Effector CD4-positive, alpha-beta T cell (primary cell): ENCODE data around the gene CEP112.
"Not testable (repeated sequence)": the region's sequence is repeated elsewhere in the genome, so short reads cannot be mapped to it uniquely, and the experiment has no call there.

Experiments
- DNase-seq: peaks from one replicate; pipeline ENCODE4 v3.0.0-alpha.2; 2020

CEP112 gene

DNA sequence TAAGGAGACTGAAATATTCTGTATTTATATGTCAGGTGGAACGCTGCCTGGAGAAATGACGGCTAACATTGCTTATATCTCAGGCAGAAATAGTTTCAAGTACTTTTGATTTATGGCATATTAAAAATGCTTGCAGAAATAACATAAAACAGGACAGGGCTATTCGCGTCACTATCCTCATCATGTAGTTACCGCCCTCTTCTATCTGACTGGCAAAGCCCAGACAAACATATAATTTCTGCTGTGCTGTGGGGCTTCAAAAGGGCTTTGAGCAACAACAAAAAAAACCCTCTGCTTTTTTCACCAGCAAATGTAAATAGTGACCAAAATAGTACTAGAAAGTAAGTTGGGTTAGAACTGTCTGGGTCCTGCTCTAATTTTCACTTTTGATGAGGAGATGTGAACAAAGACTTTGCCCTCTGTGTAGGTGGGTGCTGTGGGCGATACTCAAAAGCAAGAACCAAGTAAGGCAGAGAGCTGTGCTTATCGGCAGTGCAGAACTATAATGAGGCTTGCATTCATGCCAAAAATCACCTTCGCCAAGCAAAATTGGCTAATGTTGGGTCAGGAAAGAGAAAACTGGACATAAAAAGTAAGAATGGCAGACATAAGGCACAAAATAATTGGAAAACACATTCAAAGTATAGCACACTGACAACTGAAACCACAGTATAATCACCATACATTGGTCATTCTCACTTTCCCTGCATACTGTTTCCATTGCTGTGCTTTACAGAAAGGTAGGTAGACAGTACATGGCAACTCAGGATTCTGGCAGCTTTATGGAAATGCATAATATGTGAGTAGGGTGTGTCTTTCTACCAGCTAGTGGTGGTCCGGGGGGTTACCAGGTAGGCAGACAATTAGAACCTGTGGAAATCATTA lies 479.3 kb downstream of the CEP112 start:
- no peak for DNase-seq

GRCh38 chr17:65711671-65712276 lies 480.2 kb downstream of the CEP112 start:
- DNase-seq = no peak

DNA sequence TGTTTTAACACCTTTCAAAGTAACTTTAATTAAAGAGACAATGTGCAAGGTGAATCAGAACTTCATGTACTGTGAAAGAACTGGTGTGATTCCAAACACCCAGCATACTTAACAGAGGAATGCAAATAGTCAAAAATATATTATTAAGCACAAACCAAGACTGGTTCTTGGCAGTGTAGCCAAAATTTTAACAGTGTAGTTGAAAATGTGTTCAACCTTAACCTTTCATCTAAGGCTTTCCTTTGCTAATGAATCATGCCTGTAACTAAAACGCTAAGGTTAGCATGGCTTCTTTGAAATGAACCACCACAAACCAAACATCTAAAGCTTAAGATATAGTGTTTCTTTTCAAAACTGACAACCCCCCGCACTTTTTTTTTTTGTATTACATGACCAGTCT lies 484.2 kb downstream of the CEP112 start:
- DNase-seq = no peak

DNA sequence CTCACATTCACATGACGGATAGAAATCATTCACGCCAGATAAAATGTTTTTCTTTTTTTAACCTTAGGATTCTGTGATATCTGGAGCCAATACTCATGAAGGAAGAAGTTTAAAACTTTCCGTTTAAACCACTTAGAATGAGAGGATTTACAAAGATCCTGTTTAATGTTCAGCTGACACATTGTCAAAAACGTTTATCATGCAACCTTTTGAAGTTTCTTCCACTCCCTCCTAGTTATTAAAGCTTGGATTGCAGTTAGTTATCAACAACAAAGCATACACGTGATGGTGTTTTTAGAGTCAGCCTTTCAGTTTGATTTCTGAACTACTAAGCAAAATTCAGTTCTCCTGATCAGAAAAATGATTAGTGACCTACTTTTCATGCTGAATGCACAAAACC lies 487.2 kb downstream of the CEP112 start:
- no peak for DNase-seq

GRCh38 chr17:65703891-65704290 lies 488.0 kb downstream of the CEP112 start:
- DNase-seq = no peak

GRCh38 chr17:65699459-65699858 lies 492.5 kb downstream of the CEP112 start:
- no peak for DNase-seq

DNA sequence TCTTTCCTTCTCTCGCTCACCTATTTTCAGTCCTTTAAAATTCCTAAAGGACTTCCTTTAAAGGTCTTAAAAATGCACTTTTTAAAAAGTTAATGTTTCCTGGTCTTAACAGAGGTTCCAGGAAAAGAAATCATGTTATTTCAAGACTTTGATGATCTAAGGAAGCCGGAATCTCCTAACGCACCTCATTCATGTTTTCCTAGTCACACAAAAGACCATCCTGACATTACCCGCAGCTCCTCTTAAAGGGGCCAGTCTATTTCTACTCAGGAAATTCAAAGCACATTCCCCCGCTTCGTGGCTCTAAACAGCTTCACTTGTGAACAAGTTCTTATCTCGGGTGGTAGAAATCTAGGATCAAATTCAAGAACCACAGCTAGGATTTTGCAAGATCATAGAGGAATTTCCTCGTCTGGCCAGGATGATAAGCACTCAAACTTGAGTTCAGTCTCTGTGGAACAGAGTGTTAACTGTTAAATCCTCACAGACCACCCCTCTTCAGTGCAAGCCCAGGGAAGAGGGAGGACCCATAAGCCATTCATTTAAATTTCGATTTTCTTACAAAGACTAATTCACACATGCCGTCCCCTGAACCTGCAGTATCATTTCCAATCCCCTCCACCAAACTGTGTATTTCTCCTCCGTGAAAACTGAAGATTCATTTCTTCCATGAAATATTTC lies 493.4 kb downstream of the CEP112 start:
- no peak for DNase-seq

DNA sequence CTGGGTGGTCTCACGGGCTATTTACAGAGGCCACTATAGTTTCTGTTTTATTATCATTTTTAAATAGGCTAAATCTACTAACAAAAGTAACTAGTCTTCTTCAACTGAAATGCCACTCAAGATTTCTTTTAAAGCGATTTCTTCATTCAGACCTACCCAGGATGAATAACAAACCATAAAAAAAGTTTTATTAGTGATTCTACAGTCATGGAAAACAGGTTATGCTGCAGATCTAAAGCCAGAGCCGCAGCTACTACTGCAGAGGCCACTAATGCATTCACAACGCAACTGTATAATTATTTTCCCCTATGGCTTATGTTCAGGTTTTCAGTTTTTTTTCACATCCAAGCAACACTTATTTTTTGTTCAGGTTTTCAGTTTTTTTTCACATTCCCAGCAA lies 494.3 kb downstream of the CEP112 start:
- DNase-seq = no peak

GRCh38 chr17:65696739-65697394 lies 495.1 kb downstream of the CEP112 start:
- DNase-seq = no peak

DNA sequence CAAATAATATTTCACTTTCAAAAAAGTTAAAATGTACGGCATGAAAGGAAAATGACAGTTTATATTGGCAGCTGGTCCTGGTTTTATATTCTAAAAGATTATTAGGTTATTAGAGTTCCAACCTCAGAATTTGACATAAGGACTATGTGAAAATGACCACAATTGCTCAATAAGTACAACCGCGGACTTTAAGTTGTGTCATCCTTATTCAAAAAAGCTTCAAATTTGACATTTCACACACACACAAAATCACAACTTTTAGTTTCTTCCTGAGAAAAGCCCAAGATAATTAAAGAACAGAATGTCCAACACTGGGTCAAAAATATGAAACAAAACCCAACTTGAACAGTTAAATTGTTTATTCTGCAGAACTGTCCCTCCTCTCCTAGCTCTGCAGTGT lies 497.3 kb downstream of the CEP112 start:
- no peak for DNase-seq

DNA sequence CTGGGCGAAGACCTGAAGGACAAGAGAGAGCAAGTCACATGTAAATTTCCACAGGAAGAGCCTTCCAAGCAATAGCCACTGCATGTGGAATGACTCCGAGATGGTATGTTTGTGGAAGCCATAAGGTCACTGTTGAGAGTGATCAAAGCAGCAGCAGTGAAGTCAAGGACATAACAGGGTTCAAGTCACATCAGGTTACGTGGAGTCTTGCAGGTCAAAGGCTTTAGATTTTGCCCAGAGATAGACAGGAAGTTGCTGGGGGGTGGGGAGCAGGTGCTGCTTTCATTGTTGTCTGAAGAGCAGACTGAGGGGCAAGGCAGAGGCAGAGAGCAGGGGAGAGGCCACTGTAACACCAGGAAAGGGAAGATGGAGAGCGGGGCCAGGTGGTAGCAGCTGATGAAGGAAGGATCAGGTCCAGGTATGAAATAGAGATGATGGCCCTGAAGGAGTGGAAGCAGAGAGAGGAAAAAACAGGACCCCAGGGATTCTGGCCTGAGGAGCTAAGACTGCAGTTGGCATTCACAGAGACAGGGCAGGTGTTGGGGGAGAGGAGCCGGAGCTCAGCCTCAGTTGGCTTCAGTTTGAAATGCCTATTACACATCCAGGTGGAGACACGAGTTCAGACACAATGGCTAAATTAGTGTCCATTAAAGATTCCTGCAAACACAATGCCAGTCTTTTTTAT lies 501.2 kb downstream of the CEP112 start:
- no peak for DNase-seq

- no peak for DNase-seq
Observed at GRCh38 chr17:65688307-65688706, 503.6 kb downstream of the CEP112 start.

DNA sequence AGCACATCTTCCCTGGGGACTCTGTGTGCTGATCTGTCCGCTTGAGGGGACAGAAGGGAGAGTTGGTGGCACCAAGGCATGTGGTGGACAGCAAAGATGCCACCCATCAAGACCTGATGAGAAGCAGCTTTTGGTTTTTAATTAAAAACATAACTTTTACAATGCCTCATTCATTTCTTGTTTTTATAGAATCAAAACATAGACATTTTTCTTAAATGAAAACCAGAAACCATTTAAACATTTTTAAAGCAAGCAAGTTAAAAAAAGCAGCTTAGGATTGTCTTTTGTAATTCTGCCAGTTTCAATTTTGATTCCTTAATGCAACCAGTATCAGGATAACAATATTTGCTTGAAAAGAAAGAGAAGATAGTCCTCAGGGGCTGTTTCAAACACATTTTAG lies 506.8 kb downstream of the CEP112 start:
- no peak for DNase-seq

DNA sequence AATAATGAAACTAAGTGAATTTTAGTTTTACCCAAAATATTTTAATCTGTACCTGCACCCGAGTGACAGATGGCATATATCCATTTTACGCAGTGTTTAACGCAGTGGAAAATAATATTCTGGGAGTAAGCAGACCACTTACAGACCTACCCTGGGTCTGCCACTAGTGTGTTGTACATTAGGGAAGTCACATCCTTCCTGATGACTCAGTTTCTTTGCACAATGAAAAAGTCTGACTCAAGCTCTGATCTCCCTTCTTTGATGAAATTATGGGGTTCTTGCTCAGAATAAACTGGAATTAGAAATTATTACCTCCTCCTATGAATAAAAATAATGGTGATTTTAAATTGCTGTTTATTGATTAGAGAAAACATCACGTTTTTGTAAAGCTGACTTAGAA lies 507.3 kb downstream of the CEP112 start:
- no peak for DNase-seq

DNA sequence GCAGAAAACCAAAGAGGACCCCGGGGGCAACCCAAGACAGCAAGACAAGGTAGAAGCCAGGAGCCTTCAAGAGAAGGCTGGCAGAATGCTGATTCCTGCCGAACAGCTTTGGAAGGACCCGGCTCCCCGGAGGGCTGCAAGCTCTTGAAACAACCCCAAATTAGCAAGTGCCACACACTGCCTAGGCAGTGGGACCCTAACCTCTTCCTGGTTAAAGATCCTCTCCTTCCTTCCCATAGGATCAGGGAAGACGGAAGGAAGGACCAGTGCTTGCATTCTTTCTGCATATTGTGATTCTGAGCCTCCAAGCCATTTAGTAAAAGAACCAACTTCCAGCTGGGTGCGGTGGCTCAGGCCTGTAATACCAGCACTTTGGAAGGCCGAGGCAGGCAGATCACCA lies 508.5 kb downstream of the CEP112 start:
- no peak for DNase-seq

DNA sequence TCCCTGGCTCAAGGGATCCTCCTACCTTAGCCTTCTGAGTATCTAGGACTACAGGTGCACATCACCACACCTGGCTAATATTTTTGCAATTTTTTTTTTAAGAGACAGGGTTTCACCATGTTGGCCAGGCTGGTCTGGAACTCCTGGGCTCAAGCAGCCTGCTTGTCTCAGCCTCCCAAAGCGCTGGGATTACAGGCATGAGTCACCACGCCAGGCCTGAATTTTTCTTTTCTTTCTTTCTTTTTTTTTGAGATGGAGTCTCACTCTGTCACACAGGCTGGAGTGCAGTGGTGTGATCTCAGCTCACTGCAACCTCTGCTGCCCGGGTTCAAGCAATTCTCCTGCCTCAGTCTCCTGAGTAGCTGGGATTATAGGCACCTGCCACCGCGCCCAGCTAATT lies 510.2 kb downstream of the CEP112 start:
- not testable (repeated sequence) for DNase-seq

DNA sequence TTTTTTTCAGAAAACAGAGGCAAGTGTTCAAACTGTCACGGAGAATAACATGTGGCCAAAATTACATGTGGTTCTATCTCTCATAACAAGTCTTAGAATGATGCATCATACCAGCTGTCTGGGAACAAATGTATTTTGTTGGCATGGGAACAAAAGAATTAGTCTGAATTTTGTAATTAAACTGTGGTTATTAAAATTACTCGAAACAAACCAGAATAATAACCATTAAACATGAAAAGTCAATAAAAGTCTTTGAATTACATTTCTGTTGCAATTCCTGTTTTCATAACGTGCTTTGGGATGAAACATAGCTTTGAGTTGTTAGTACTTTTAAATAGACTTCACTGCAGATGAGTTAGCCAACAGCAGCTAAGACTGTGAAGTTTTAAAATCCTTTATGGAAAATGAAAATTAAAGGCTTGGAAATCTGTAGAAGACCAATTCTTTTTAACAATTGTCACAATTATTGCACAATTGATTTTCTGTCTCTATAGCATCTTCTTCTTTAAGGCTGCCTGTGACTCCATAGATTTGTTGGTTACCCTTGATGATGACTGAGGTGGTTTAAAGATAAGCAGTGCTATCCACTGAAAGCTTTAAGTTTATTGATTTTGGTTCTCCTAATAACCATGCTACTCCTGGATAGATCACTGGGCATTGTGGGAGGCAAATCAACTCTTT lies 512.6 kb downstream of the CEP112 start:
- DNase-seq = no peak

DNA sequence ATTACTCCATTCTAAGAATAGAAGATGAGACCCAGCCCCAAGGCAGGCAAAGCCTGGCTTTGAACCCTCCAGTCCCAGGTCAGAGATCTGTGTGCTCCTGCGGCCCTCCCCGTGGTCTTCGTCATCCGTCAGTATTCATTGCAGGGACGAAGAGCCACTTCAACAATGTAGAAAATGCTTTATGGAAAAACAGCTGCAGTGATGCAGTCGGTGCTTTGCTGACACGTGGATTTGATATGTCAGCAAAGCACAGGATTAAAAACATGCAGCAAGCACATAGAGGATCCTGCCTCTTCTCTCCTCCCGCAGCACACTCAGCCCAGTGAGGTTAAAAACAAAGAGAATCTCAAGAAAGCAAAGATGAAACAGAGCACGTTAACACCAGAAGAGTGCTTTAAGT lies 513.4 kb downstream of the CEP112 start:
- no peak for DNase-seq

- DNase-seq = no peak
Observed at GRCh38 chr17:65677932-65678331, 514.0 kb downstream of the CEP112 start.

DNA sequence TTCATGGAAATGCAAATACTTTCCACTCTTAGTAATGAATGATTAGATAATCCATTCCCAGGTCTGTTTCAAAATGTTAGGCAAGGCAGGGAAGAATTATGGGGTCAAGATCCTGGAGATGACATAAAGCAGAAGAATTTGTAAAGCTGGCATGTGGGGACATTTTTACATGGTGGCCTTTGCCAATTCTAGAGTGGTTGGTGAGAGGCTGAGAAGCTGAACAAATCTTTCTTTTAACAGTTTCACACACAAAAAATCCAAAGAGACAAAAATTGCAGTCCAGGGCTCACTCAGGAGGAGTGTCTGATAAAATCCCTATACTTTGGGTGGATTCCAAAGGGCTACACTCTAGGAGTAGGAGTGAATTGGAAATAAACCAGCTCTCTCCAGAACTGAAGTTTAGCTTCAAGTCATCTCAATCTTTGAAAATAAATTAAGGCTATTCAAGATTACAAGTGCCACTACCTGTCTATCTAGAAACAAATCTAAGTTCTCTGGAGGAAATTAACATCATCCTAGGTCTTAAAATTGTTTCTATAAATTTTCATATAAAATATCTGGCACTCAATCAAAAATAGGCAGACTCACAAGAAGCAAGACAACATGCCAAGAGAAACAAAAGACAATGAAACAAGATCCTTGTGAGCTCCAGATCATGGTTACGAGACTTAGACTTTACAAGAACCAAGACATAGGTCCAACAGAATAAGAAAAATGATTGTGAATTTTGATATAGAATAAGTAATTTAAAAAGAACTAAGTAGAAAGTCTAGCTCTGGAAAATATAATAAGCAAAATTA lies 517.5 kb downstream of the CEP112 start:
- DNase-seq = no peak

DNA sequence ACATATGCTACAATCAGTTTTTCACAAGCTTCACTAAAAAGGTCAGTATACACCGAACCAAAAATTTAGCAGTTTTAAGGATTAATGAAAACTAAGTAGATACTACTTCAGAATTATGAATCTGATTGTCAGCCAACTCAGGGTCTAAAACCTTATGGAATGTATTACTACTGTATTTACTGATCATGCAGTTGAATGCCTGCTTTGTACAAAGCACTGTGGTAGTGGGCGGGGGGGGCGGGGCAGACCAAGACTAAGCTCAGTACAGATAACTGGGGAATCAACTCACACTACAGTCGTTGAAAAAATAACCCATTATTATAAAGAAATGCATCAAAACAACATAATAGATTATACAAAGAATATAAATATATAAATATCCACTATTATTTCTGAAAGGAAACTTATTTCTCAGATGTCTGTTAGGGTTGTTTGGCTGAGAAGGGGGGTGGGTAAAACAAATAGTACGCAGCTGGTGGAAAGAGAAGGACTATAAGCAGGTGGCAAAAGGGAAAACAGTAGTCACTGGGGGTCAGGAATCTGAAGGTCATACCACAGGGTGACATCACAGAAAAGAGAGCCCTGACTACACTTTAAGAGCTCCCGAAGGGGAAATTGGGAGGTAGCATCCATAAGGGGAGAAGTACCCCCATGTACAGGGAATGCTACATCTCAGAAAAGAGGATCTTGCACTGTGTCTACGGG lies 521.1 kb downstream of the CEP112 start:
- no peak for DNase-seq
